ENCODE measurements around the gene CHRNE. TPM values are rescaled to one million over a fixed set of nuclear protein-coding genes. Genes with fewer than 3 reads are reported as not detected.

Gene CHRNE
- total RNA-seq, 1 donor from 2014 or later = 0.62 TPM

DNA sequence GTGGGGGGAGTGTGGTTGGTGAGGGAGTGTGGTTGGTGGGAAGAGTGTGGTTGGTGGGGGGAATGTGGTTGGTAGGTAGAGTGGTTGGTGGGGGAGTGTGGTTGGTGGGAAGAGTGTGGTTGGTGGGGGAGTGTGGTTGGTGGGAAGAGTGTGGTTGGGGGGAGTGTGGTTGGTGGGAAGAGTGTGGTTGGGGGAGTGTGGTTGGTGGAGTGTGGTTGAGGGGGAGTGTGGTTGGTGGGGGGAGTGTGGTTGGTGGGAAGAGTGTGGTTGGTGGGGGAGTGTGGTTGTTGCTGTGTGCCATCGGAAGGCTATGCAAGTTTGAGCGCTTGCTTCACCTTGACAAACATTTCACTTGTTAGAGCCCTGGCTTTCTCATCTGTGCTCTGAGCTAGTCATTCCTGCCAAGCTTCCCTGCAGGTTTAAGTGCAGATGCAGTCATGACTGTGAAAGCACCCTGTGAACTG, 49.7 kb downstream of the CHRNE start:
- no peak for DNase-seq

DNA sequence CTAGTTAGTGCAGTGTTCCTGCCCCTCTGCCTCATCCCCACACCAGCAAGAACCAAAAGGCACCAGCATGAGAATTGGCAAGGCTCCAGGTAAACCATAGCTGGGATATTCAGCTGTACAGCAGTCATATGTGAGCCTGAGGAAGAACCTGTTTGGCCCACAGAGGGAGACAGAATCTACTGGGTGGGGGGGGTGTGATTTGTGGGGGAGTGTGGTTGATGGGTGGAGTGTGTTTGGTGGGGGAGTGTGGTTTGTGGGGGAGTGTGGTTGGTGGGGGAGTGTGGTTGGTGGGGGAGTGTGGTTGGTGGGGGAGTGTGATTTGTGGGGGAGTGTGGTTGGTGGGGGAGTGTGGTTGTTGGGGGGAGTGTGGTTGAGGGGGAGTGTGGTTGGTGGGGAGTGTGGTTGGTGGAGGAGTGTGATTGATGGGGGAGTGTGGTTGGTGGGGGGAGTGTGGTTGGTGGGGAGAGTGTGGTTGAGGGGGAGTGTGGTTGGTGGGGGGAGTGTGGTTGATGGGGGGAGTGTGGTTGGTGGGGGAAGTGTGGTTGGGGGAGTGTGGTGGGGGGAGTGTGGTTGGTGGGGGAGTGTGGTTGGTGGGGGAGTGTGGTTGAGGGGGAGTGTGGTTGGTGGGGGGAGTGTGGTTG, 50.2 kb downstream of the CHRNE start:
- DNase-seq = no peak

DNA sequence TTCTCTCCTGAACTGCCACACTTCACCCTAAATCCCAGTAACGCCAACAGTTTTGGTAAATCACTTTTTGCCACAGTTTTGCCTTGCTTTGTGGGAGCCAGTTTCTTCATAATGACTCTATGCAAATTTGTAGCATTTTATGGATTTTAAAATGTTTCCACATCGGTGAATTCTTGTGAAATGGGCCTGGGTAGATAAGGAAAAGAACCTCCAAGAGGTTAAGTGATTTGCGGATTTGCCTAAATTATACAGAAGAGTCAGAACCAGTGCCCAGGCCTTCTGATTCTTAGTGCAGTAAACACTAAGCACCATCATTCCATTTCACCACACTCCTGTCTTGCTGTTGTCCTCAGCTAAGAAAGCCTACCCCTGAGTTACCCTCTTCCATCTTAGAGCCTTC, 51.8 kb downstream of the CHRNE start:
- DNase-seq = no peak

DNA sequence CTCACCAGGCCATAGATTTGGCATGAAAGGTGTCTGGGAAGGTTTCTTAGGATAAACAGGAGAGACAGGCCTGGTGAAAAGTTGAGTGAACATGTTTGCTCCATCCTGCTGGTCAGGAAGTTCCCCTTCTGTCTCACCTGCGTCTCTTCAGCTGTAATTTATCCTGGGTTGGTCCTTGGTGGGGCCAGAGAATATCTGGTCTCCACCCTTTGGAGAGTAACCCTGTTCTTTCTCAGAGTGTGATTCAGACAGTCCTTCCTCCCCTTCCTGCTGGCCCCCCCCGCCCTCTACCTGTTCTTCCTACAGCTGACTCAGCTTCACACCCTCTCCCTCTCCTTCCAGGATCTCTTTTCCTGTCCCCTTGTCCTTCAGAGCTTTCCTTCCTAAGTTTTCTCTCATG, 52.7 kb downstream of the CHRNE start:
- DNase-seq = no peak

DNA sequence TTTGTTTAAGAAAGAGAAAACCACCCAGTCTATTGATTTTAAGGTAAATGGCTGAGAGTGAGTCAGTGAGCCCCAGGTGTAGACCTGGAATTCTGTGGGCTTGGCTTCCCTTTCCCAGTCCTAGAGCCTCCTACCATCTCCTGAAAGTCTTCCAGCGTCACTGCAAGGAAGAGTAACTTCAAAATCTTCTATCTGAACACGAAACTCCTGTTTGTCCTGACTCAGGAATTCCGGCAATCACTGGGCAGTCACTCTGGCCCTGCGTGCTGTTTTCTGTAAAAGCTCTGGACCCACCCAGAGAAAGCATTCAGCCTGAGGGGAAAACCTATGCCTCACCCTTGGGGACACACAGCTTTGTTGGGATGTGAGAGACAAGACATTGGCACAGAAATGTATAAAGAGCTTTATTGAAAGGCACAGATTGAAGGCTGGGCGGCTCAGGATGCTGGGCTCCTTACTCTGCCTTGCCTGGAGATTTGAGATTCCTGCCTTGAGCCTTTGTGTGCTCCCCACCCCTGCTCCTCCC, 53.8 kb downstream of the CHRNE start:
- no peak for DNase-seq

Other genes with a start within 250 kb of the CHRNE start
- 33.5 TPM for gene PELP1, start 199.0 kb downstream of the CHRNE start, total RNA-seq
- 10.5 TPM for gene ARRB2, start 192.5 kb downstream of the CHRNE start, total RNA-seq
- 5.6 TPM for gene MED11, start 171.7 kb downstream of the CHRNE start, total RNA-seq
- 0.31 TPM for gene ZMYND15, start 163.3 kb downstream of the CHRNE start, total RNA-seq
- gene CXCL16, start 163.2 kb downstream of the CHRNE start, total RNA-seq = 1.2 TPM
- gene TM4SF5, start 131.2 kb downstream of the CHRNE start, total RNA-seq = not detected
- gene VMO1, start 116.7 kb downstream of the CHRNE start, total RNA-seq = 0.62 TPM
- gene GLTPD2, start 114.1 kb downstream of the CHRNE start, total RNA-seq = not detected
- 64.4 TPM for gene PSMB6, start 106.9 kb downstream of the CHRNE start, total RNA-seq
- gene PLD2, start 95.9 kb downstream of the CHRNE start, total RNA-seq = 6.1 TPM
- gene MINK1, start 69.8 kb downstream of the CHRNE start, total RNA-seq = 18.4 TPM
- gene C17orf107, start 3.6 kb downstream of the CHRNE start, total RNA-seq = 6.9 TPM
- gene GP1BA, start 29.2 kb upstream of the CHRNE start, total RNA-seq = not detected
- 44.6 TPM for gene SLC25A11, start 36.9 kb upstream of the CHRNE start, total RNA-seq
- gene RNF167, start 37.2 kb upstream of the CHRNE start, total RNA-seq = 10.3 TPM
- 53.0 TPM for gene PFN1, start 45.4 kb upstream of the CHRNE start, total RNA-seq
- 2.3 TPM for gene ENO3, start 48.0 kb upstream of the CHRNE start, total RNA-seq
- 21.1 TPM for gene SPAG7, start 64.7 kb upstream of the CHRNE start, total RNA-seq
- 5.1 TPM for gene CAMTA2, start 84.6 kb upstream of the CHRNE start, total RNA-seq
- 0.31 TPM for gene INCA1, start 94.4 kb upstream of the CHRNE start, total RNA-seq
- 12.5 TPM for gene KIF1C, start 94.9 kb upstream of the CHRNE start, total RNA-seq
- not detected for gene SLC52A1, start 132.3 kb upstream of the CHRNE start, total RNA-seq
- 9.8 TPM for gene ZFP3, start 175.4 kb upstream of the CHRNE start, total RNA-seq
- gene ZNF232, start 208.8 kb upstream of the CHRNE start, total RNA-seq = 14.3 TPM
- 0.16 TPM for gene USP6, start 212.9 kb upstream of the CHRNE start, total RNA-seq

All from occipital lobe (tissue), 2 donors.